GM10266 (cell line): ENCODE data around the gene PTCHD4.

Experiments
- DNase-seq: peaks from one replicate; pipeline ENCODE4 v3.0.0; 2012; ENCODE audit errors: extremely low spot score
- CTCF ChIP-seq: IDR thresholded peaks from 2 replicates; pipeline ENCODE4 v1.5.1; 2012; ENCODE audit warnings: mild to moderate bottlenecking, low read depth; ENCODE audit not compliant: control insufficient read depth, insufficient read depth; ENCODE audit errors: missing control alignments

Gene PTCHD4

GRCh38 chr6:48080227-48081009, 30.6 kb downstream of the PTCHD4 start:
- DNase-seq = no peak
- no peak for TF ChIP-seq CTCF

GRCh38 chr6:48078120-48078519, 32.9 kb downstream of the PTCHD4 start:
- no peak for DNase-seq
- TF ChIP-seq CTCF = no peak

GRCh38 chr6:48075181-48075580, 35.8 kb downstream of the PTCHD4 start:
- no peak for DNase-seq
- no peak for TF ChIP-seq CTCF

- no peak for TF ChIP-seq CTCF
- no peak for DNase-seq
These were observed 36.8 kb downstream of the PTCHD4 start for GRCh38 chr6:48073976-48074767.

- no peak for DNase-seq
- TF ChIP-seq CTCF = no peak
These were observed 39.2 kb downstream of the PTCHD4 start for GRCh38 chr6:48071833-48072232.

- no peak for TF ChIP-seq CTCF
These were observed 41.7 kb downstream of the PTCHD4 start for GRCh38 chr6:48069280-48069679.

More at GRCh38 chr6:48069280-48069679, 41.7 kb downstream of the PTCHD4 start:
- DNase-seq = no peak
